Stimulated activated CD4-positive, alpha-beta T cell treated with anti-CD3 and anti-CD28 coated beads, Interleukin-15, amount 100 ng/mL, for 48 hours (primary cell): ENCODE results near the gene ATAD3B.
"Not testable (repeated sequence)": the region's sequence is repeated elsewhere in the genome, so short reads cannot be mapped to it uniquely, and the experiment has no call there.

ENCODE experiments used
- DNase-seq, 2 donors: peaks; one replicate each; pipeline ENCODE4 v3.0.0-alpha.2; 2020; ENCODE audit warnings: low read depth in 2 of 2

ATAD3B gene

GRCh38 chr1:1533176-1533893 is 61.8 kb downstream of the ATAD3B start:
- not testable (repeated sequence) for DNase-seq

GRCh38 chr1:1533894-1534291 is 62.3 kb downstream of the ATAD3B start:
- DNase-seq: not testable (repeated sequence)

- DNase-seq: no peak
These were observed 63.0 kb downstream of the ATAD3B start for GRCh38 chr1:1534401-1535154.

- no peak for DNase-seq
These were observed 63.8 kb downstream of the ATAD3B start for GRCh38 chr1:1535201-1536018.

GRCh38 chr1:1536019-1536937 is 64.7 kb downstream of the ATAD3B start:
- no peak for DNase-seq

- DNase-seq: no peak
These were observed 65.5 kb downstream of the ATAD3B start for GRCh38 chr1:1536938-1537546.

- DNase-seq: no peak
These were observed 66.2 kb downstream of the ATAD3B start for GRCh38 chr1:1537626-1538250.

GRCh38 chr1:1538334-1538733 is 66.8 kb downstream of the ATAD3B start:
- DNase-seq: no peak

- DNase-seq: no peak
These were observed 67.4 kb downstream of the ATAD3B start for GRCh38 chr1:1538989-1539309.

- DNase-seq: no peak
These were observed 67.9 kb downstream of the ATAD3B start for GRCh38 chr1:1539310-1540089.

- DNase-seq: peak; percentile 40 to 50
These were observed 68.7 kb downstream of the ATAD3B start, which contains the start of gene TMEM240 for GRCh38 chr1:1540090-1540817. TMEM240 (minus strand) TSS chr1:1540624; CDS start chr1:1540346, 278 bp downstream.

GRCh38 chr1:1540818-1541628 is 69.5 kb downstream of the ATAD3B start:
- no peak for DNase-seq

GRCh38 chr1:1541956-1542765 is 70.6 kb downstream of the ATAD3B start:
- DNase-seq: no peak

- DNase-seq: no peak
These were observed 71.5 kb downstream of the ATAD3B start for GRCh38 chr1:1542766-1543705.

GRCh38 chr1:1543706-1544099 is 72.1 kb downstream of the ATAD3B start:
- no peak for DNase-seq

GRCh38 chr1:1544544-1544943 is 73.0 kb downstream of the ATAD3B start:
- no peak for DNase-seq
